Neuronal stem cell (in vitro differentiated cells): ENCODE results near the gene NRAP.

Source experiments
- DNase-seq: peaks from one replicate; pipeline ENCODE4 v3.0.0-alpha.2; 2013; ENCODE audit warnings: low spot score
- H2AFZ ChIP-seq: one replicate; pipeline ENCODE4 v1.6.1; 2013; ENCODE audit warnings: mild to moderate bottlenecking, low read length, inconsistent platforms
- H2AK5ac ChIP-seq: 2 replicates; pipeline ENCODE4 v1.6.1; 2013; ENCODE audit warnings: low read depth, mild to moderate bottlenecking, inconsistent platforms, low read length, moderate library complexity, mixed read lengths
- H2BK120ac ChIP-seq: 2 replicates; pipeline ENCODE4 v1.6.1; 2013; ENCODE audit warnings: low read depth, mild to moderate bottlenecking, inconsistent platforms, low read length, moderate library complexity, mixed read lengths
- H2BK12ac ChIP-seq: one replicate; pipeline ENCODE4 v1.6.1; 2013; ENCODE audit warnings: low read length, inconsistent platforms
- H2BK15ac ChIP-seq: 2 replicates; pipeline ENCODE4 v1.6.1; 2013; ENCODE audit warnings: mild to moderate bottlenecking, low read length, inconsistent platforms, mixed read lengths
- H2BK5ac ChIP-seq: one replicate; pipeline ENCODE4 v1.6.1; 2013; ENCODE audit warnings: inconsistent platforms, mild to moderate bottlenecking, low read length, moderate library complexity
- H3K14ac ChIP-seq: one replicate; pipeline ENCODE4 v1.6.1; 2013; ENCODE audit warnings: low read length, inconsistent platforms
- H3K18ac ChIP-seq: 2 replicates; pipeline ENCODE4 v1.6.1; 2013; ENCODE audit warnings: low read length, inconsistent platforms
- H3K23ac ChIP-seq: 2 replicates; pipeline ENCODE4 v1.6.1; 2013; ENCODE audit warnings: low read depth, mild to moderate bottlenecking, mixed read lengths, low read length, inconsistent platforms; ENCODE audit not compliant: poor library complexity
- H3K27ac ChIP-seq: replicated peaks from 3 replicates; pipeline ENCODE4 v1.5.1; 2013; ENCODE audit warnings: low read length, inconsistent platforms
- H3K27me3 ChIP-seq, 3 experiments: 2 replicates each; pipeline ENCODE4 v1.6.1; 2013; ENCODE audit warnings: low read length in 3 of 3, mild to moderate bottlenecking in 2 of 3, inconsistent platforms in 1 of 3, low read depth in 1 of 3, mixed read lengths in 1 of 3, moderate library complexity in 1 of 3; ENCODE audit not compliant: control insufficient read depth in 3 of 3, insufficient read depth in 3 of 3
- H3K36me3 ChIP-seq, 2 donors: replicated peaks in 1 of 2; 2 replicates each; pipeline ENCODE4 v1.6.1; 2013; ENCODE audit warnings: low read length in 2 of 2; ENCODE audit not compliant: control insufficient read depth in 2 of 2, insufficient read depth in 2 of 2
- H3K4ac ChIP-seq: 2 replicates; pipeline ENCODE4 v1.6.1; 2013; ENCODE audit warnings: inconsistent platforms, mild to moderate bottlenecking, low read length, moderate library complexity
- H3K4me1 ChIP-seq, 2 donors: 1 replicate in 1 of 2; 2 replicates in 1 of 2; pipeline ENCODE4 v1.6.1; 2013; ENCODE audit warnings: low read length in 2 of 2, low read depth in 1 of 2; ENCODE audit not compliant: control insufficient read depth in 2 of 2, insufficient read depth in 1 of 2
- H3K4me2 ChIP-seq: one replicate; pipeline ENCODE4 v1.6.1; 2013; ENCODE audit warnings: mild to moderate bottlenecking, low read length, inconsistent platforms; ENCODE audit not compliant: insufficient read depth, poor library complexity, severe bottlenecking
- H3K4me3 ChIP-seq, 2 donors: 2 replicates each; pipeline ENCODE4 v1.5.1; 2013; ENCODE audit warnings: low read length in 2 of 2, mild to moderate bottlenecking in 2 of 2, inconsistent platforms in 1 of 2, moderate library complexity in 1 of 2
- H3K79me1 ChIP-seq: one replicate; pipeline ENCODE4 v1.6.1; 2013; ENCODE audit warnings: low read depth, mild to moderate bottlenecking, inconsistent platforms, low read length, moderate library complexity
- H3K9ac ChIP-seq: one replicate; pipeline ENCODE4 v1.6.1; 2013; ENCODE audit warnings: mild to moderate bottlenecking, low read depth, low read length, inconsistent platforms; ENCODE audit not compliant: poor library complexity
- H3K9me3 ChIP-seq, 2 donors: replicated peaks in 1 of 2; 2 replicates each; pipeline versions ENCODE3 to v1.6.1; 2013; ENCODE audit warnings: low read length in 2 of 2, mild to moderate bottlenecking in 2 of 2, inconsistent platforms in 1 of 2, low read depth in 1 of 2, mixed read lengths in 1 of 2, moderate library complexity in 1 of 2; ENCODE audit not compliant: control insufficient read depth in 2 of 2, insufficient read depth in 1 of 2
- H4K8ac ChIP-seq: one replicate; pipeline ENCODE4 v1.6.1; 2013; ENCODE audit warnings: low read depth, mild to moderate bottlenecking, inconsistent platforms, low read length, moderate library complexity
- H4K91ac ChIP-seq: one replicate; pipeline ENCODE4 v1.6.1; 2013; ENCODE audit warnings: low read length, low read depth, mild to moderate bottlenecking, inconsistent platforms; ENCODE audit not compliant: poor library complexity
- WGBS, 2 donors: extraction: QIAGEN DNeasy Blood & Tissue Kit; methylation state at CpG; one replicate each; pipeline ENCODE4 v1.1.7; 2013; ENCODE audit warnings: missing lambda C conversion rate in 2 of 2, mixed read lengths in 1 of 2; ENCODE audit not compliant: insufficient read length in 2 of 2, insufficient replicate concordance in 1 of 2; ENCODE audit errors: extremely low coverage in 2 of 2; 5-methylcytosine and 5-hydroxymethylcytosine counted together

The NRAP gene

GRCh38 chr10:113663142-113663541, 699 bp downstream of the NRAP start:
- H3K79me1 ChIP-seq, result no peaks in the 10 kb centered on the region
- DNase-seq, result no peak
- H2BK12ac ChIP-seq, result no peak overlapping the region
- no peak overlapping the region for H3K4ac ChIP-seq
- H3K23ac ChIP-seq, result no peak overlapping the region
- no peak overlapping the region for H3K14ac ChIP-seq
- H4K91ac ChIP-seq, result no peak overlapping the region
- no peaks in the 10 kb centered on the region for H3K4me1 ChIP-seq
- H2AK5ac ChIP-seq, result no peak overlapping the region
- H3K27ac ChIP-seq, result no peak overlapping the region
- no peak overlapping the region for H3K18ac ChIP-seq
- H3K9me3 ChIP-seq, result no peaks in the 10 kb centered on the region
- no peak overlapping the region for H4K8ac ChIP-seq
- no peak overlapping the region for H3K4me3 ChIP-seq
- no peak overlapping the region for H2BK15ac ChIP-seq
- no peak overlapping the region for H2BK5ac ChIP-seq
- no peaks in the 10 kb centered on the region for H3K36me3 ChIP-seq
- no peak overlapping the region for H3K9ac ChIP-seq
- no peak overlapping the region for H2BK120ac ChIP-seq
- H3K4me2 ChIP-seq, result no peak overlapping the region
- no CpG with 5 or more reads among the region's 5 CpGs for WGBS, 2 donors
- peaks cover 0 to 12% (median 0%) of the 10 kb centered on the region in 3 experiments for H3K27me3 ChIP-seq
- H2AFZ ChIP-seq, result no peak overlapping the region

GRCh38 chr10:113661332-113661731, 2.5 kb downstream of the NRAP start:
- no CpG with 5 or more reads among the region's 2 CpGs for WGBS, 2 donors
- no peak for DNase-seq
- Histone ChIP-seq H3K36me3 (no peaks in the 10 kb centered on the region), H3K9ac (no peak overlapping the region), H2BK5ac (no peak overlapping the region), H2BK120ac (no peak overlapping the region), H3K79me1 (no peaks in the 10 kb centered on the region), H4K8ac (no peak overlapping the region), H2BK12ac (no peak overlapping the region), H2BK15ac (no peak overlapping the region), H4K91ac (no peak overlapping the region), H3K4me2 (no peak overlapping the region), H3K27ac (no peak overlapping the region), H3K23ac (no peak overlapping the region), H3K9me3 (no peaks in the 10 kb centered on the region), H3K27me3 (peaks cover 0 to 8% (median 0%) of the 10 kb centered on the region in 3 experiments), H3K18ac (no peak overlapping the region), H3K4me3 (no peak overlapping the region), H2AFZ (no peak overlapping the region), H3K4me1 (no peaks in the 10 kb centered on the region), H3K4ac (no peak overlapping the region), H3K14ac (no peak overlapping the region), H2AK5ac (no peak overlapping the region)

- no peak overlapping the region for H3K27ac ChIP-seq
- H2BK15ac ChIP-seq, result no peak overlapping the region
- no peak overlapping the region for H3K9ac ChIP-seq
- H4K8ac ChIP-seq, result no peak overlapping the region
- no peak overlapping the region for H2AK5ac ChIP-seq
- no peak overlapping the region for H2AFZ ChIP-seq
- H3K79me1 ChIP-seq, result no peaks in the 10 kb centered on the region
- H3K27me3 ChIP-seq, result peaks cover 0 to 4% (median 0%) of the 10 kb centered on the region in 3 experiments
- H3K4ac ChIP-seq, result no peak overlapping the region
- H3K14ac ChIP-seq, result no peak overlapping the region
- H2BK5ac ChIP-seq, result no peak overlapping the region
- no peak overlapping the region for H2BK120ac ChIP-seq
- no peak overlapping the region for H3K23ac ChIP-seq
- H4K91ac ChIP-seq, result no peak overlapping the region
- H3K4me3 ChIP-seq, result no peak overlapping the region
- no peak for DNase-seq
- no peaks in the 10 kb centered on the region for H3K36me3 ChIP-seq
- no peaks in the 10 kb centered on the region for H3K9me3 ChIP-seq
- H3K4me2 ChIP-seq, result no peak overlapping the region
- H3K4me1 ChIP-seq, result no peaks in the 10 kb centered on the region
- no peak overlapping the region for H2BK12ac ChIP-seq
- H3K18ac ChIP-seq, result no peak overlapping the region
These were observed 6.3 kb downstream of the NRAP start for GRCh38 chr10:113657544-113657943.

GRCh38 chr10:113656896-113657295, 6.9 kb downstream of the NRAP start:
- no peak overlapping the region for H2BK15ac ChIP-seq
- H3K27ac ChIP-seq, result no peak overlapping the region
- no peak overlapping the region for H3K4me2 ChIP-seq
- H4K91ac ChIP-seq, result no peak overlapping the region
- H3K9me3 ChIP-seq, result no peaks in the 10 kb centered on the region
- H3K9ac ChIP-seq, result no peak overlapping the region
- no peak overlapping the region for H3K18ac ChIP-seq
- no peak overlapping the region for H2AK5ac ChIP-seq
- DNase-seq, result no peak
- H3K27me3 ChIP-seq, result peaks cover 0 to 4% (median 0%) of the 10 kb centered on the region in 3 experiments
- H2BK120ac ChIP-seq, result no peak overlapping the region
- H3K4me1 ChIP-seq, result no peaks in the 10 kb centered on the region
- H3K4ac ChIP-seq, result no peak overlapping the region
- H4K8ac ChIP-seq, result no peak overlapping the region
- H3K4me3 ChIP-seq, result no peak overlapping the region
- WGBS, 2 donors, result no CpG with 5 or more reads among the region's 2 CpGs
- no peak overlapping the region for H2AFZ ChIP-seq
- H2BK12ac ChIP-seq, result no peak overlapping the region
- no peaks in the 10 kb centered on the region for H3K79me1 ChIP-seq
- no peak overlapping the region for H3K14ac ChIP-seq
- H2BK5ac ChIP-seq, result no peak overlapping the region
- no peak overlapping the region for H3K23ac ChIP-seq
- no peaks in the 10 kb centered on the region for H3K36me3 ChIP-seq
